Fibroblast of lung (primary cell): ENCODE results near the gene UBE2N.

Source experiments
- CTCF ChIP-seq, 2 donors: IDR thresholded peaks in 1 of 2; conservative IDR thresholded peaks in 1 of 2; 1 replicate in 1 of 2; 2 replicates in 1 of 2; pipeline ENCODE4 v1.5.1; 2011 to 2012; ENCODE audit warnings: low read length in 2 of 2, control low read depth in 1 of 2, inconsistent platforms in 1 of 2, low read depth in 1 of 2, mild to moderate bottlenecking in 1 of 2
- EZH2 ChIP-seq: IDR thresholded peaks from 2 replicates; pipeline ENCODE4 v1.5.1; 2012; ENCODE audit warnings: low read length, control low read depth, mild to moderate bottlenecking; ENCODE audit errors: missing control alignments

GRCh38 chr12:93358058-93358457, 83.7 kb downstream of the UBE2N start:
- no peak for TF ChIP-seq CTCF (conservative IDR thresholded peaks at IDR 0.05 in 1 of 2, IDR thresholded peaks at IDR 0.05 in 1 of 2; ENCODE audit: low read depth in 1 of 2, low read length in 2 of 2)
- no peak for TF ChIP-seq EZH2
